ENCODE data around the gene IL34.
"Not testable (repeated sequence)": the region's sequence is repeated elsewhere in the genome, so short reads cannot be mapped to it uniquely, and the experiment has no call there.

DNA sequence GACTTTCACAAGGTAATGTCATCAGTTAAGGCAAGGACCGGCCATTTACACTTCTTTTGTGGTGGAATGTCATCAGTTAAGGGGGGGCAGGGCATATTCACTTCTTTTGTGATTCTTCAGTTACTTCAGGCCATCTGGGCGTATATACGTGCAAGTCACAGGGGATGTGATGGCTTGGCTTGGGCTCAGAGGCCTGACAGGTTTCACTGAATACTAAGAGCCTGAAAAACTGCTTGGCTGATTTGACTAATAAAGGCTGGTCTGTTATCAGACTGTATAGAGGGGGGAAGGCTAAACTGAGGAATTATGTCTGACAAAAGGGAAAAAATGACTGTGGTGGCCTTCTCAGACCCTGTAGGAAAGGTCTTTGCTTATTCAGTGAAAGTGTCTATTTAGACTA lies 24.5 kb upstream of the IL34 start:
- TF ChIP-seq RAD21 (IDR thresholded peaks at IDR 0.05; ENCODE audit: low read length); POLR2AphosphoS5 (IDR thresholded peaks at IDR 0.05; ENCODE audit: low read depth, low read length); EZH2phosphoT487 (IDR thresholded peaks at IDR 0.05; ENCODE audit: borderline replicate concordance, low read depth); EP300 (IDR thresholded peaks at IDR 0.05; ENCODE audit: borderline replicate concordance in 1 of 2, low read depth in 1 of 2, low read length in 1 of 2): not testable (repeated sequence)
- TF ChIP-seq, protein P1, sequence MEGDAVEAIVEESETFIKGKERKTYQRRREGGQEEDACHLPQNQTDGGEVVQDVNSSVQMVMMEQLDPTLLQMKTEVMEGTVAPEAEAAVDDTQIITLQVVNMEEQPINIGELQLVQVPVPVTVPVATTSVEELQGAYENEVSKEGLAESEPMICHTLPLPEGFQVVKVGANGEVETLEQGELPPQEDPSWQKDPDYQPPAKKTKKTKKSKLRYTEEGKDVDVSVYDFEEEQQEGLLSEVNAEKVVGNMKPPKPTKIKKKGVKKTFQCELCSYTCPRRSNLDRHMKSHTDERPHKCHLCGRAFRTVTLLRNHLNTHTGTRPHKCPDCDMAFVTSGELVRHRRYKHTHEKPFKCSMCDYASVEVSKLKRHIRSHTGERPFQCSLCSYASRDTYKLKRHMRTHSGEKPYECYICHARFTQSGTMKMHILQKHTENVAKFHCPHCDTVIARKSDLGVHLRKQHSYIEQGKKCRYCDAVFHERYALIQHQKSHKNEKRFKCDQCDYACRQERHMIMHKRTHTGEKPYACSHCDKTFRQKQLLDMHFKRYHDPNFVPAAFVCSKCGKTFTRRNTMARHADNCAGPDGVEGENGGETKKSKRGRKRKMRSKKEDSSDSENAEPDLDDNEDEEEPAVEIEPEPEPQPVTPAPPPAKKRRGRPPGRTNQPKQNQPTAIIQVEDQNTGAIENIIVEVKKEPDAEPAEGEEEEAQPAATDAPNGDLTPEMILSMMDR (IDR thresholded peaks at IDR 0.05) = not testable (repeated sequence)

Data from SK-N-SH (cell line).